Choroid plexus epithelial cell (primary cell): Measurements from ENCODE around the gene IRGQ.

ENCODE experiments used
- DNase-seq: peaks from one replicate; pipeline ENCODE4 v3.0.0-alpha.2; 2010; ENCODE audit warnings: low read depth
- H3K4me3 ChIP-seq: 2 replicates; pipeline ENCODE4 v1.5.1; 2011; ENCODE audit warnings: low read depth, mild to moderate bottlenecking, control low read depth, low read length, moderate library complexity
- TF ChIP-seq, protein P1 (sequence below): conservative IDR thresholded peaks from 2 replicates; pipeline ENCODE4 v1.5.1; 2011; ENCODE audit warnings: low read depth, mild to moderate bottlenecking, control low read depth, inconsistent platforms, low read length, moderate library complexity

The IRGQ gene

DNA sequence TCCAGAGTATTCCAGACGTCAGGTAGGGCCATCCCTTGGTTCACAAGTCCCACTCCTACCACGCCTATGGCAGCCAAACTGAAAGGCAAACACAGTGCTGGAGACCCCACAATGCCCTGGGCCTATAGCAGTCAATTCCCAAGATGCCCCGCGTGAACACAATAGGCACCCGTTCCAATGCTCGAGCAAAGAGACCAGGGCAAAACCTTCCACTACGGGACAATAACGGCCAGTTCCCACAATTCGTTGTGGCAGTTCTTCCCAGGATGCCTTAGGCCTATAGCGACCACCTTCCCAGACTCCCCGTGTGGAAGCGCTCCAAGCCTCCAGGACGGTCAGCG, 23.0 kb upstream of the IRGQ start:
- TF ChIP-seq, protein P1, sequence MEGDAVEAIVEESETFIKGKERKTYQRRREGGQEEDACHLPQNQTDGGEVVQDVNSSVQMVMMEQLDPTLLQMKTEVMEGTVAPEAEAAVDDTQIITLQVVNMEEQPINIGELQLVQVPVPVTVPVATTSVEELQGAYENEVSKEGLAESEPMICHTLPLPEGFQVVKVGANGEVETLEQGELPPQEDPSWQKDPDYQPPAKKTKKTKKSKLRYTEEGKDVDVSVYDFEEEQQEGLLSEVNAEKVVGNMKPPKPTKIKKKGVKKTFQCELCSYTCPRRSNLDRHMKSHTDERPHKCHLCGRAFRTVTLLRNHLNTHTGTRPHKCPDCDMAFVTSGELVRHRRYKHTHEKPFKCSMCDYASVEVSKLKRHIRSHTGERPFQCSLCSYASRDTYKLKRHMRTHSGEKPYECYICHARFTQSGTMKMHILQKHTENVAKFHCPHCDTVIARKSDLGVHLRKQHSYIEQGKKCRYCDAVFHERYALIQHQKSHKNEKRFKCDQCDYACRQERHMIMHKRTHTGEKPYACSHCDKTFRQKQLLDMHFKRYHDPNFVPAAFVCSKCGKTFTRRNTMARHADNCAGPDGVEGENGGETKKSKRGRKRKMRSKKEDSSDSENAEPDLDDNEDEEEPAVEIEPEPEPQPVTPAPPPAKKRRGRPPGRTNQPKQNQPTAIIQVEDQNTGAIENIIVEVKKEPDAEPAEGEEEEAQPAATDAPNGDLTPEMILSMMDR = no peak
- DNase-seq = no peak
- peak overlapping the region; percentile 84 for H3K4me3 ChIP-seq

DNA sequence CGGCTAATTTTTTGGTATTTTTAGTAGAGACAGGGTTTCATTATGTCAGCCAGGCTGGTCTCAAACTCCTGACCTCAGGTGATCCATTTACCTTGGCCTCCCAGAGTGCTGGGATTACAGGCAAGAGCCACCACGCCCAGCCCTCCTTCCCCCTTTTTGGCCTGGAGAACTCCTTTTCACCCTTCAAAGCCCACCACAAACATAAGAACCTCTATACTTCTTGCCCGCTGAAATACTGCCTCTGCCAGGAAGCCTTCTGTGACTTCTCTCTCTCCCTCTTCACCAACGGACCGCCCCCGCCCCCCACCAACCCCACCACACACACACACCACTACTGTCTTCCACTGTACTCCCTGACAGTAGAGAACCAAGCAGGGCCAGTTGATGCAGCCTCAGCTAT, 21.0 kb upstream of the IRGQ start:
- no peak overlapping the region for H3K4me3 ChIP-seq
- no peak for DNase-seq
- TF ChIP-seq, protein P1 = no peak

DNA sequence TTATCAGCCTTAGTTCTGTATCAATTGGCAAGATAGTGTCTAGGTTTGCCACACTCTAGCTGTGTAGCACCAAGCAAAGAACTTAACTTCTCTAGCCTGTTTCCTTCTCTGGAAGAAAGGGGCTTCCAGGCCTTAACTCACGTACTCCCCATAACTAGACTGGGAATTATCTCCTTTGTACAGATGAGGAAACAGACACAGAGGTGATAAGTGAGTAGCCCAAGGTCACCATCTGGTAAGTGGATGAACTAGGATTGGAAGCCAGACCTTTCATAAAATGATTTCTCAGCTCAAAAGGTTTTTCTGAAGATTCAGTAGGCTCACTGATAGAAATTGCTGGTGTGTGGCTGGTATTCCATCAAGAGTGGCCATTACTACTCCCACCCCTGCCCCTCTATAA, 20.4 kb upstream of the IRGQ start:
- DNase-seq = no peak
- no peak overlapping the region for H3K4me3 ChIP-seq
- TF ChIP-seq, protein P1 = no peak

DNA sequence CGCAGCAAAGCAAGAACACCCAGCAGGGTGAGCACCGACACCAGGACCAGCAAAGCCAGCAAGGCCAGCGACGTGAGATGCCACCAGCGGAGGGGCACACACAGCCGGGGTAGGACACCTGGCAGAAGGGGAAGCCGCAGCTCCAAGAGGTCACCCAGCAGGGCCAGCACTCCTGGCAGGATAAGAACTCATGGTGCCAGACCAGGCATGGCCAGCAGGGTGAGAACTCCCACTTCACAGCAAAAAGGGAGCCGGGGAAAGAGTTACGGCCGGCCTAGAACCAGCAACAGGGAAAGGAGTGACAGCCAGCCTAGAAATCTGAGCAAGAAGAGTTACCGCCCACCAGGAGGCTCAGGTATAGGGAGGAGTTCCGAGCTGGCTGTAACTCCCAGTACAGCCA, 16.4 kb upstream of the IRGQ start:
- DNase-seq = no peak
- TF ChIP-seq, protein P1 = peak; percentile 10
- H3K4me3 ChIP-seq = no peak overlapping the region

DNA sequence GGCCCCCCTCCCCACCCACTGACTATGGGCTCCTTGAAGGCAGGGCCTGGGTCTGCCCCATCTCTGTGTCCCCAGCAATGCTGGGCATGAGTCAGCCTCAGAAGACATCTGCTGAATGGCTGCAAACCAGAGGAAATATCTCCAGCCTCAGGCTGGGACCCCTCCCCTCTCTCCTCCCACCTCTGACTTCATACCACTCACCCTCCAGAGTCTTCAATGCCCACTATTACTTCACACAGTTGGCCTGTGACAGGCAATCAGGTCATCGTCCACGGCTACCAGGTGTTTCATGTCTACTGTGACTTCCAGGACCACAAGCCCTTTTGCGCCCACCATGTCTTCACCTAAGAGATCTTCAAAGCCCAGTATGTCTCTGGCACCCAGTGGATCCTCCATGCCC, 15.9 kb upstream of the IRGQ start, which contains the start of gene SRRM5:
SRRM5 (plus strand) TSS at position 301 of the 400 bp plus-strand sequence; CDS start at position 335, 34 bp downstream.
- TF ChIP-seq, protein P1 = no peak
- no peak within 1 kb of the TSS for H3K4me3 ChIP-seq
- no peak for DNase-seq

DNA sequence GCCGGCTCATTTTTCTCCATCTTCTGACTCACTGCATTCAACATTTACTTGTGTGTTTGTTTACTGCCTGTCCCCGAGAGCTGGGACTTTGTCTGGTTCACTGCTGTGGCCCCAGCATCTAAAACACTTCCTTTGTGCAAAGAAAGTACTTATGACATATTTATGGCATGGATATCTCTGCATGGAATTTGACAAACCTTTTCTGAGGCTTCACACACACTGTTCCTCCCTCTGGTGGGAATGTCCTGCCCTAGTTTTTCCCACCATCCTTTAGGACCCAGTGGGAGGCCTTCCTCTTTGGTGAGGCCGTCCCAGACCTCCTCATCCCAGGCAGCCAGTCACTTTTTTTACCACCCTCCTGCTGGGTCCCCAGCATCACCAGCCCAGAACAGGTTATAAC, 14.6 kb upstream of the IRGQ start:
- H3K4me3 ChIP-seq = no peak overlapping the region
- peak; percentile 62 for DNase-seq
- TF ChIP-seq, protein P1 = peak; percentile 5

DNA sequence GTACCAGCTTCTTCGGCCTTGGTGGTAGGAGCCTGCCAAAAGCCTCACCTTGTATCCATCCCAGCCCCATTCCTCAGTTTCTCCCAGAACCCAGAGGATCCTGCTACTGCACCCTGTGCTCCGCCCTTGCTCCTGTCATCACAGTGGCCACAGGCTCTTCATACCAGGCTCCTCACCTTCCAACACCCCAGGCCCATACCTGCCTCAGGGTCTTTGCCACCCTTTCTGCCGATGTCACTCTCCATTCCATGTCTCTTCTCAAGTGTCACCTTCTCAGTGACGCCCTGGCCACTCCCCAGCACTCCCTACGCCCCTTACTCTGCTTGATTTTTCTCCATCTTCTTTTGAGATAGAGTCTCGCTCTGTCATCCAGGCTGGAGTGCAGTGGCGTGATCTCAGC, 13.9 kb upstream of the IRGQ start:
- TF ChIP-seq, protein P1 = no peak
- DNase-seq = no peak
- no peak overlapping the region for H3K4me3 ChIP-seq
